OCI-M2 (cell line): ENCODE results near the gene MCM3AP.
A peak's percentile ranks its signal among the peaks of the same experiment; 100 is the strongest.

ENCODE experiments used
- DNase-seq: peaks from one replicate; lab custom pipeline; 2025; ENCODE audit not compliant: unreplicated experiment; lab: John Stamatoyannopoulos, UW

The MCM3AP gene

DNA sequence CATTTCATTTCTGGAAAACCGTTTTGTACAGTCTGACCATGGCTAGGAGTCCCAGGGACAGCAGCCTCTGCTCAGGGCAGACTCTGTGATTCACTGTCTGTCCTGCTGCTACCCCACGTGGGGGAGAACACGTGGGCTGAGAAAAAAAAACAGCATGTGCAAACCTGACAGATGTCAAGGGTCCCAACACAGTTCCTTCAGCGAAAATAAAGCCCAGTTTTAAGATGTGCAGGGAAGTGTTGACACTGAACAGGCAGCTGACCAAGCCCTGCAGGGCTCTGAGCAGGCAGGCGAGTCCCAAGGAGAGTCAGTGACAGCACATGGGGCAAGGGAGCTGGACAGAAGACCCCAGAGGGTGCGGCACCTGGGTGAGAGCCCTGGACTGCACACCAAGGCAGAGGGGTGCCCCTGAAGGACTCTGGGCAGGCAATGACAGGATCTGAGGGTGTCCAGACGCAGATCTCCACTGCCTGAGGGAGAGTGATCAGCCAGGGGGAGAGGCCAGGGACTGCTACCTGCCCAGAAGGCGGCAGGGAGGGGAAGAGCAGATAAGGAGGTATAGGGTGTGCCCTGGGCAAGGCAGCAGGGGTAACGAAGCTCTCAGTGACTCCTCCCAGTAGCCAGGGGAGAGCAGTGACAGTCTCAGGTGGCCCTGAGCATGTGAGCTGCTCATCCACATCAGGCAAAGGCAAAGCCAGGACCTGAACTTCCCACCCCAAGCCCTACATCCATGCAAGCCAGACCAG, 96.0 kb downstream of the MCM3AP start:
- DNase-seq: no peak

DNA sequence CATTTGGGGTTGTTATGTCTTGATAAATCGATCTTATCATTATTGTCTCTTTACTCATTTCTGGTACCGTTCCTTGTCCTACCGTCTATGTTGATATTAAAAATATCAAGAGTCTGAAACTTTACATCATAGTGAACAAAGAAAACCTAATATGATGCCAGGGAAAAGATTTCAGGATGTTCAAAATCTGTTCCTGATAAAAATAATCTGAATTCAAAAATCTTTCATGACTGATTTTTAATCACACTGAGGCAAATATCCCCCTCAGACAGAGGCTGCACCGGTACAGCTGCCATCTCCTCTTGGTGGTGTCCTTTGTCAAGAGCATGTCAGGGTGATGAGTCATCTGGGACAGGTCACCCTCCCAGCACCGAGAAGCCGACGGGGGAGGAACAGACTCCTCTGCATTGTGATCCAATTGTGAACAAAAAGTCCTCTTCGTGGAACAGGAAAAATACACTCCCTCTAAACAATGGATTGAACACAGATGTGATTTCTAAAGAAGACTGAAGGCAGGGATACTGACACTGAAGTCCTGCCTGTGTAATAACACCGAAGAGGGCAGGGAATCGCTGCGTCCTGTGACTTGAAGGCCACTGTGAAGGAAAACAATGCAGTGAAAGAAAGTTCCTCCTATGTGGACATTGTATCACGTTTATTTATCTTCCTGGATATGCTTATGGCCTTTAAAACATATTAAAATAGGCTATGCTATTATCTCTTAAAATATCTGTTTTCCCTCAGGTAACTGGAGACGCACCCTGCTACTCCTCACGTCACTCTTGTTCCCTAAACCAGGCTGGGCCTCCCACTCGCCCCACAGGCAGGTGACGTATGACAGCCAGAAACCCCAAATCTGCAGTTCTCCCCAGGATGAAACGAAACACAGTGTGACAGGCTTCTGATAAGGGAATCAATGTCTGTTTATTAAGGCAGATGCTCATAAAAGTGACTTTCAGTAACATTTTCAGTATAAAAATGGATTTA, 96.9 kb downstream of the MCM3AP start:
- peak; percentile 73 for DNase-seq

DNA sequence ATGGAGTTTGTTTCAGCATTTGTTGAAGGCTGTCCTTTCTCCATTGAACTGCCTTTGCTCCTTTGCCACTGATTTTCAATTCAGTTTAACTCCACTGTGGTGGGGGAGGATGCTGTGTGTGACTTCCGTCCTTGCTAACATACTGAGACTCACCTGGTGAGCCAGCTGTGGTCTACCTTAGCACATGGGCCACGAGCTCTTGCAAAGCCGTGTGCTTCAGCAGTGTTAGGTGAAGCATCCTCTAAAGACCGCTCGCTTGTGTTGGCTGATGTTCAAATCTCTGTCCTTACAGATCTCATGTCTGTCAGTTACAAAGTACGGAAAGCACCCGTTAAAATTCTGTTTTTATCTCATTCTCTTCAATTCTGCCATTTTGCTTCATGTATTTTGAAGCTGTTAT, 97.6 kb downstream of the MCM3AP start:
- DNase-seq: no peak

DNA sequence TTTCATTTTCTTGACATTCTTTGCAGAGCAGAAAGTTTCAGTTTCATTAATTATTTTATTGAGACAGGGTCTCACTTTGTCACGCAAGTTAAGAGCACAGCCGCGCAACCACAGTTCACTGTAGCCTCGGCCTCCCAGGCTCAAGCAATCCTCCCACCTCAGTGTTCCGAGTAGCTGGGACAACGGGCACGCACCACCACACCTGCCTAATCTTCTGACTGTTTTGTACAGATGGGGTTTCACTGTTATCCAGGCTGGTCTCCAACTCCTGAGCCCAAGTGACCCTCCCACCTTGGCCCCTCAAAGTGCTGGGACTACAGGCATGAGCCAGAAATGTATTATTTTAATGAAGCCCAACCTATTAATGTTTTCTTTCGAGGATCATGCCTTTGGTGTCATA, 98.2 kb downstream of the MCM3AP start:
- no peak for DNase-seq

DNA sequence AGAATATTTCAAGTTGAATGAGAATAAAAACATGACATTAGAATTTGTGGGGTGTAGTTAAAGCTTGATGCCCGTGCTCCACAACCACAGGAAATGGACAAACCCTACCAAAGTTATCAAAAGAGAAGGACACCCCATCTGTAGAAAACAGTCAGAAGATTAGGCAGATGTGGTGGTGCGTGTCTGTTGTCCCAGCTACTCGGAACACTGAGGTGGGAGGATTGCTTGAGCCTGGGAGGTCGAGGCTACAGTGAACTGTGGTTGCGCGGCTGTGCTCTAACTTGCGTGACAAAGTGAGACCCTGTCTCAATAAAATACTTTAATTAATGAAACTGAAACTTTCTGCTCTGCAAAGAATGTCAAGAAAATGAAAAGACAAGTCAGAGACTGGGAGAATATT, 99.7 kb downstream of the MCM3AP start:
- DNase-seq: no peak
